Measurements from ENCODE around the gene MDH1. TPM values are rescaled to one million over a fixed set of nuclear protein-coding genes. Genes with fewer than 3 reads are reported as not detected.
"Not testable (repeated sequence)": the region's sequence is repeated elsewhere in the genome, so short reads cannot be mapped to it uniquely, and the experiment has no call there.

Gene MDH1
- total RNA-seq, result 1,000 to 10,000 TPM in 1 of 2 donors, 100 to 1,000 TPM in 1; 895 to 1,092 TPM
- long read RNA-seq, transcript MDH1-201 (9 exons, 1,650 nt), result major isoform, 1,399 of 1,458 reads
- long read RNA-seq, transcript MDH1-215 (9 exons, 1,443 nt), result minor isoform, 20 of 1,458 reads
- long read RNA-seq, partial matches to known transcripts, result 19 of 1,458 reads
- long read RNA-seq, other reads (novel, unspliced or antisense), result 16 of 1,458 reads

DNA sequence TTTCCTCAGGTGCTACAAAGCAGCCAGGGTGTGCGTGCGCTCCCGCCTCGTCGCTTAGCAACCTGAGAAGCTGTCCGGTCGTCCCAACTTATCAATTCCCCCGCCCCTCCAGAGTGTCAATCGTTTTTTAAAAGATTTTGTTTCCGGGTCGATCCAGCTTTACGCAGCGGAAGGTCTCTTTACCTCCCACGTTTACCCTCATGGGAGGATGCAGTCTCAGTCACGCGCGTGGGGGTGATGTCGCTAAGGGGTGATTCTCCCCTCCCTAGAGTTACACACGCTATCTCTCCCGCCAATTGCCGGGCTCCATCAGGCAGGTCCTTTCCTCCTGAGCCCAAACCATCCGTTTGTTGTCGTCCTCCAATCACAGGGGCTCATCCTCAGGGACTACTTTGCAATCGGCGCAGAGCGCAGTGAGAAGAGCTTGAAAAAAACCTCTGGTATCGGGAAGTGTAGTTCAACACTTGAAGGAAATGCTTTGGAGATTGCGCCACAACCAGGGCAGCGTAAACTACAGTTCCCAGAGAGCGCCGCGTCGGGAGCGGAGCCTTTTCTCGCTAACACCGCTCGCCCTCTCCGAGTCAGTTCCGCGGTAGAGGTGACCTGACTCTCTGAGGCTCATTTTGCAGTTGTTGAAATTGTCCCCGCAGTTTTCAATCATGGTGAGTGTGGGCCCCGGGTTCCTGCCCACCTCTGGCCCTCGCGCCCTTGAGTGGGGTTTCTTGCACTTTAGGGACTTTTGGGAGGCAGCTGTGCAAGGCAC is at the start of gene MDH1, which contains the start of gene WDPCP:
Gene MDH1 (plus strand): TSS at position 579 of the 763 bp plus-strand sequence. CDS start 81 bp downstream, at position 660.
Gene WDPCP (minus strand): TSS at position 93 of the 763 bp plus-strand sequence. CDS start 206 bp downstream, outside the sequence.
- ATAC-seq (peak; percentile 95 to 97), DNase-seq (peak; percentile 95)
- intact Hi-C loops (cut with DNase I), result no loop called here

DNA sequence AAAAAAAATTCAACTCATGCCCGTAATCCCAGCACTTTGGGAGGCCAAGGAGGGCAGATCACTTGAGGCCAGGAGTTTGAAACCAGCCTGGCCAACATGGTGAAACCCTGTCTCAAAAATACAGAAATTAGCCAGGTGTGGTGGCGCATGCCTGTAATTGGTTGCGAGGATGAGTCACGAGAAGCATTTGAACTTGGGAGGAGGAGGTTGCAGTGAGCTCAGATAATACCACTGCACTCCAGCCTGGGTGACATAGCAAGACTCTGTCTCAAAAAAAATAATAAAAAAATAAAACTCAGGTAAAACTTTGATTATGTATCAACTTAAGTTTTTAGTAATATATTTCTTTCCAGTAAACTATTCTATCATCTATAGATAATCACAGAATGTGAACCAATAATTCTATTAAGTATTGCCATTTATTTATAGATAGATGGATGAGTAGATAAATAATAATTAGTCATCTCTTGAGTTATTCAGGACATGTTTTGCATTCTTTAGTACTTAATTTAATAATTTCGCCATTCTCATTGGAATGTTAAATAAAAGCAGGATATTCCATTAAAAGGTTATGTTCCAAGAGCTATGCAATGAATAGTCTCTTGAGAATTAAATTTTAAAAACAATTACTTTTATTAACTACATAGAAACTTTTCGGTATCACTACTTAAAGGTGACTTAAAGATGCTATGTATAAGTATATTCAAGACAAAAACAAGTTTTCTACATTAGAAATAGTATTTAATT is 49.2 kb upstream of the MDH1 start:
- DNase-seq, result no peak
- ATAC-seq, result no peak
- intact Hi-C loops (cut with DNase I), result no loop called here

DNA sequence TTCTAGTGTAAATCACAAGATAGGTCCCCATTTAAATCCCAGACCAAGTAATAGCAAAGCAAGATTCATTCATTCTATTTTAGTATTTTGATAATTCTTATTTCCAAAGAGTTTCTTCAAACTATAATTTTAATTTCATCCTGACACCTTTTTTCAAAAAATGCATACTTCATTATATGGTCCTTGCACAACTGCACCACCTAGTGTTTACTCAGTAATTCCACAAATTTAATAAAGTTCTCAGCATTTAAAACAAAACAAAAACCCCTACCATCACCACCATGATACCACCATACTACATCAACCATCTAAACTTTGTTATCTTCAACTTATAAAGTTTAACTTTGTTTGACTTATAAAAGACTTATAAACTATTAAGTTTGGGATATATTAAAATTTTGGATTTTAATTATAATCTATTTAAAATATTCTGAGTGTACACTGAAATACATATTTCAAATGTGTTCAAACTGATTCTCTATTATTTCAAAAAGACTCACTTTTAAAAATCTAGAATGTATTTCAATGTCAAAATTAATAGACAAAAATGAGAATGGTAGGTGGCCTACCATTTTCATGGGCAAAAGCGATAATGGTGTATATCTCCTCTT is 44.6 kb upstream of the MDH1 start:
- ATAC-seq, result no peak
- no peak for DNase-seq
- intact Hi-C loops (cut with DNase I), result no loop called here

DNA sequence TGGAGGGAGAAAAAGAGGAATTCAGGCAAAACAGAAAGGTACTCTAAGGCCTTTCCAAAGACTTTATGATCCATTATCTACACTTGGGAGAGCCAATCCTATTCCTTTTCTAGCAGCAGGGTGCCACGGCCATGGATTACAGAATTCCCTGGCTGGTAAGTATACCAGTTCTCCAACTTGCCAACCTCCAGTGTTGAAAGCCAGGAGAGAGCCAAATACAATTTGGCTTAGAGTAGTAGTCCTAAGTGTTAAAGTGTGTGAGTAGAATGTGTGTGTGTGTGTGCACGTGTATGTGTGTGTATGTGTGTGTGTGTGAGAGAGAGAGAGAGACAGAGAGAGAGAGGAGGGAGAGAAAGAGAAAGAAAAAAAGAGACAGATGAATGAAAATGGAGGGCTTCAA is 43.7 kb upstream of the MDH1 start:
- ATAC-seq (peak in 1 of 2 donors; percentile 99), DNase-seq (peak; percentile 22)
- intact Hi-C loops (cut with DNase I), result no loop called here

DNA sequence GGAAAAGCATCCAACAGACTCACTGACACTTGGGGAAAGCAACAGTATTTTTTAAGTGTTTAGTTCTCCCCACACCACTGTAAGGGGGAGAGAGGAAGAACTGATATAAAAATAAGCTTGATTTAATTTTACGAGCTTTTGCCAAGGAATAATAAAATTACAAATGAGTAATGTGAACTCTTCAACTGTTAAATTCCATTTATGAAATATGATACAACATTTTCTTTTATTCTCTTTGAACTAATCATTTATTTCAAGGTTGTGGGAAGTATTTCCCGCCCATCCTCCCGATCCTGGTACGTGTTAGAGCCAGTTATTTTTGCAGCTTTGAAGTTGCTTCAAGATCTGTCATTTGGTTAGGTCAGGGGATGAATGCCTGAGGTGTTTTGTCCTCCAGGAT is 35.7 kb upstream of the MDH1 start:
- DNase-seq (no peak), ATAC-seq (peak in 1 of 2 donors; percentile 77)
- intact Hi-C loops (cut with DNase I), result no loop called here

DNA sequence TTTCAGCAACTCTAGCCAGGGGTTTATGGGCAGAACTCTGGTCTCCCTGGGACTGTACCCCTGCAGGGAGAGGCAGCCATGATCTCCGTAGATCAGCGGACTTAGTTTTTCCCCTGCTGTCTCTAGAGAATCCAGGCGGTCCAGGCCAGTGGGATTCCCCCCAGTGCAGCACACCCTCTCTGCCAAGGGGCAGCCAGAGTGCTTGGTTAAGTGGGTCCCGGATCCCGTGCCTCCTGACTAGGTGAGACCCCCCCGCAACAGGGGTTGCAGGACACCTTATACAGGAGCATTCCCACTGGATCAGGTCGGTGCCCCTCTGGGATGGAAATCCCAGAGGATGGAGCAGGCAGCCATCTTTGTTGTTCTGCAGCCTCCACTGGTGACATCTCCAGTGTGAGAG is 33.5 kb upstream of the MDH1 start:
- ATAC-seq (no peak), DNase-seq (no peak)
- intact Hi-C loops (cut with DNase I), result no loop called here

DNA sequence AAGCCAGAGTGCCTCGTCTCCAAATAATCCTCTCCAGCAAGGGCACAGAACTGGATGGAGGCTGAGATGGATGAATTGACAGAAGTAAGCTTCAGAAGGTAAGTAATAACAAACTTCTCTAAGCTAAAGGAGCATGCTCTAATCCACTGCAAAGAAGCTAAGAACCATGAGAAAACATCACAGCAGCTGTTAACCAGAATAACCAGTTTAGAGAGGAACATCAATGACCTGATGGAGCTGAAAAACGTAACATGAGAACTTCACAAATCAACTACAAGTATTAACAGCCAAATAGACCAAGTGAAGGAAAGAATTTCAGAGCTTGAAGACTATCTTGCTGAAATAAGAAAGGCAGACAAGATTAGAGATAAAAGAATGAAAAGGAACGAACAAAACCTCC is 32.8 kb upstream of the MDH1 start:
- DNase-seq (no peak), ATAC-seq (no peak)
- intact Hi-C loops (cut with DNase I), result no loop called here

DNA sequence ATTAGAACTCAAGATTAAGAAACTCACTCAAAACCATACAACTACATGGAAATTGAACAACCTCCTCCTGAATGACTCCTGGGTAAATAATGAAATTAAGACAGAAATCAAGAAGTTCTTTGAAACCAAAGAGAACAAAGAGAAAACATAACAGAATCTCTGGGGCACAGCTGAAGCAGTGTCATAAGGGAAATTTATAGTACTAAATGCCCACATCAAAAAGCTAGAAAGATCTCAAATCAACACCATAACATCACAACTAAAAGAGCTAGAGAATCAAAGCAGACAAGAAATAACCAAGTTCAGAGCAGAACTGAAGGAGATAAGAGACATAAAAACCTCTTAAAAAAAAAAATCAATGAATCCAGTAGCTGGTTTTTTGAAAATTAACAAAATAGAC is 30.9 kb upstream of the MDH1 start:
- intact Hi-C loops (cut with DNase I); DNase-seq; ATAC-seq: not testable (repeated sequence)

DNA sequence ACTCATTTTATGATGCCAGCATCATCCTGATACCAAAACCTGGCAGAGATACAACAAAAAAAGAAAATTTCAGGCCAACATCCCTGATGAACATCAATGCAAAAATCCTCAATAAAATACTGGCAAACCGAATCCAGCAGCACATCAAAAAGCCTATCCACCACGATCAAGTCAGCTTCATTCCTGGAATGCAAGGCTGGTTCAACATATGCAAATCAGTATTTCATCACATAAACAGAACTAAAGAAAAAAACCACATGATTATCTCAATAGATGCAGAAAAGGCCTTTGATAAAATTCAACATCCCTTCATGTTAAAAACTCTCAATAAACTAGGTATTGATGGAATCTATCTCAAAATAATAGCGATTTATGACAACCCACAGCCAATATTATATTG is 29.8 kb upstream of the MDH1 start:
- intact Hi-C loops (cut with DNase I); DNase-seq; ATAC-seq: not testable (repeated sequence)

DNA sequence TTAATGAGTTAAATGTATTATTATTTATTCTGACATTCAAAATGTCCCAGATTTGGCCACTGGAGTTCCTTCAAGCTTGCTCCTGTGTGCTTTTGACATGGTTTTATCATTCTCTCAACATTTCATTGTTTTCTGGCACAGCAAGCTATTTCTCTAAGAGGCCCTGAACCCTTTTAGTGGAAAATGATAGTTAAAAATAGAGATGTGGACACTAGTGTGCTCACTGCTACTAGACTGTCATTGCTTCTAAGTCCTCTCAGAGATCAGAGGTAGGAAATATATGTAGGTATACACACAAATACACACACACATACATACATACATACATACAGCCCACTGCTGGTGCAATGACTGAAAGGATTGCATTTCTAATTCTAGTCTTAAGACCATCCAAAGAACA is 26.0 kb upstream of the MDH1 start:
- DNase-seq (no peak), ATAC-seq (no peak)
- intact Hi-C loops (cut with DNase I), result no loop called here

DNA sequence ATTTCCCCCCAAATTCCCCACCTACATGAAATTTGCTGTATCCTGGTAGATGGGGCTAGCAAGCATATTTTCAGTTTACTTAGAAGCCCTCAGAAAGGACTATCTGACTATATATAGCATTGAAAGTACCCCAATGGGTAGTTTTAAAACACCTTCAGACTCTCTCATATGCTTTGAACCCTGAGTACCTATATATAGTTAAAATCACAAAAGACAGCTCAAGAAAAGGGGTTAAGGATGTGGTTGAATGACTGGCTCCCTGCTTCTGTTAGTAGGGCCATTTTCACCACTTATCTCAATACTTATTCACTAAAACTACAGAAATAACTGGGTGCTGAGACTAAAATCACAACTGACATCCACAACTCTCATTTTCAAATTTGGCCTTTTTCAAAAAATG is 19.0 kb upstream of the MDH1 start:
- ATAC-seq (no peak), DNase-seq (no peak)
- intact Hi-C loops (cut with DNase I), result no loop called here

DNA sequence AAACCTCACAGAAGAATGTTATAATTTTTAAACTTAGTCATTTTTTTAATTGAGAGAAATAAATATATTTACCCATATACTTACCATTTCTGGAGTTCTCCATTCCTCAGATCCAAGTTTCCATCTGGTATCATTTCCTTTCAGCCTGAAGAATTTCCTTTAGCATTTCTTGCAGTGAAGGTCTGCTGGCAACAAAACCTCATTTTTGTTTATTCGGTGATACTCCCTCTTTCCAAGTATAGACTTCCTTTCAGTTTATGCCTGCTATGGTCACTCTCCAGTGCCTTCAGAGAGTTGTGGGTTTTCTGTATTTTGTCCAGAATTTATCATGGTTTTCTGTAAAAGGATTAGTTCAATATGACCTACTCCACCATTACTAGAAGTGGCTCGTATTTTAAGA is 17.5 kb upstream of the MDH1 start:
- ATAC-seq (no peak), DNase-seq (no peak)
- intact Hi-C loops (cut with DNase I), result no loop called here

DNA sequence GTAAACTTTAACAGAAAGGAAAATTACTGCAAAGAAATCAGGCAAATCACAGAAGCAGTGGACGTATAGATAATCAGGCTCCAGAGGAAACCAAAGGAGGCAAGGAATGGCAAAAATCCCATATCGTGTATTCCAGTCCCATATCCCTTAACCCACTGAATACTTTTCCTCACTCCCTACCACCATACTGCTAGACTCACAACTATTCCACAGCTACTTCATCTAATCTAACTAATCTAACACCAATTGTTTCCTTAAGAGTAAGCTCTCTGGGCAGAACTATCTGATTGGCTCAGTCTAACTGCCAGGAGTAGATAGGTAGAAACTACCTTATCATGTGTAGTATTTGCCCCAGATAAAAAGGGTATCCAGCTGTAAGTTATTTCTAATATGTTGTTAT is 16.8 kb upstream of the MDH1 start:
- intact Hi-C loops (cut with DNase I), result no loop called here
- DNase-seq, result no peak
- ATAC-seq, result no peak

DNA sequence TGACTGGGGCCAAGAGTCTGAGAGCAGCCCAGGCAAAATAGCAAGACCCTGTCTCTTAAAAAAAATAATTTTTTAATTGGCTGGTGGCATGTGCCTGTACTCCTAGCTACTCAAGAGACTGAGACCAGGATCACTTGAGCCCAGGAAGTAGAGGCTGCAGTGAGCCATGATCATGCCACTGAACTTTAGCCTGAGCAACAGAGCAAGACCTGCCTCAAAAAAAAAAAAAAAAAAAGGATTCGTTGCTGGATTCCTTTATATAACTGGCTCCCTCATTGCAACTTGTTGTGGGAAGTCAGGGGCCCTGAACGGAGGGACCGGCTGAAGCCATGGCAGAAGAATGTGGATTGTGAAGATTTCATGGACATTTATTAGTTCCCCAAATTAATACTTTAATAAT is 15.7 kb upstream of the MDH1 start:
- intact Hi-C loops (cut with DNase I); ATAC-seq; DNase-seq: not testable (repeated sequence)

DNA sequence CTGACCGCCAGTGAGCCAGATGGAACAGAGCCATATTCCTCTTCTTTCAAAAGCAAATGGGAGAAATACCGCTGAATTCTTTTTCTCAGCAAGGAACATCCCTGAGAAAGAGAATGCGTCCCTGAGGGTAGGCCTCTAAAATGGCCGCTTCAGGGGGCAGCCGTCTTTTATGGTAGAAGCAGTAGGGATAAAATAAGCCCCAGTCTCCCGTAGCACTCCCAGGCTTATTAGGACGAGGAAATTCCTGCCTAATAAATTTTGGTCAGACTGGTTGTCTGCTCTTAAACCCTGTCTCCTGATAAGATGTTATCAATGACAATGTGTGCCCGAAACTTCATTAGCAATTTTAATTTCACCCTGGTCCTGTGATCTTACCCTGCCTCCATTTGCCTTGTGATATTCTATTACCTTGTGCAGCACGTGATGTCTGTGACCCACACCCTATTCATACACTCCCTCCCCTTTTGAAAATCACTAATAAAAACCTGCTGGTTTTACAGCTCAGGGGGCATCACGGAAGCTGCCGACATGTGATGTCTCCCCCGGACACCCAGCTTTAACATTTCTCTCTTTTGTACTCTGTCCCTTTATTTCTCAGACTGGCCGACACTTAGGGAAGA is 14.9 kb upstream of the MDH1 start:
- intact Hi-C loops (cut with DNase I); ATAC-seq; DNase-seq: not testable (repeated sequence)

DNA sequence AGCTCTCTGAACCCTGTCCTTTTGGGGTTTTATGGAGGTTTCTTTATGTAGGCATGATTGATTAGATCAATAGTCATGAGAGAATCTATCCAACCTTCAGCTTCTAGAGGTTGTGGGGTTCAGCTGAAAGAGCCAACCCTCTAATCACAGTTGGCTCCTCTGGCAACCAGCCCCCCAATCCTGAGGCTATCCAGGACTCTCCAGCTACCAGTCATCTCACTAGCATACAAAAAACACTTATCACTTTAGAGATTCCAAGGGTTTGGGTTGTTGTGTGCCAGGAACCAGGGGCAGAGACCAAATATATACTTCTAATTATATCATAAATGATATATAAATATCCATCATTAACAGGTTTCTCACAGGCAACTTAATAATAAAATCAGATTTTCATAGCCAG is 12.2 kb upstream of the MDH1 start:
- ATAC-seq (no peak), DNase-seq (no peak)
- intact Hi-C loops (cut with DNase I), result no loop called here

DNA sequence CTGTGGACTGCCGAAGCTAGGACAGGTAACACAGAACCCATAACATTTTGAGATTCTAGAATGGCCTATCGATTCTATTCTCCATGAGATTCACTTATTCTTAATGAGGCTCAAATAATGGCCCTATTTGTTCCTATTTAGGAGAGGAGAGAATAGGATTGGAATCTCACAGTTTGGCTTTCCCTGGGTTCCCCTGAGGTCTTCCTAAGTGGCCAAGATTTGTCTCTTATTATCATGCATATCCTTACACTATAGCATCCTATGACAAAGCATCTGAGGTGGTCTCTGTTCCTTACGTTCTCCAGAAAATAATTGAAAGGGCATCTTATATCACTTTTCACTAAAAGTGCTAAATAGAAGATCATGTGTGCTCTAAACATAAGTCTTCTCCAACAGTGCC is 10.0 kb upstream of the MDH1 start:
- DNase-seq (no peak), ATAC-seq (no peak)
- intact Hi-C loops (cut with DNase I), result no loop called here

DNA sequence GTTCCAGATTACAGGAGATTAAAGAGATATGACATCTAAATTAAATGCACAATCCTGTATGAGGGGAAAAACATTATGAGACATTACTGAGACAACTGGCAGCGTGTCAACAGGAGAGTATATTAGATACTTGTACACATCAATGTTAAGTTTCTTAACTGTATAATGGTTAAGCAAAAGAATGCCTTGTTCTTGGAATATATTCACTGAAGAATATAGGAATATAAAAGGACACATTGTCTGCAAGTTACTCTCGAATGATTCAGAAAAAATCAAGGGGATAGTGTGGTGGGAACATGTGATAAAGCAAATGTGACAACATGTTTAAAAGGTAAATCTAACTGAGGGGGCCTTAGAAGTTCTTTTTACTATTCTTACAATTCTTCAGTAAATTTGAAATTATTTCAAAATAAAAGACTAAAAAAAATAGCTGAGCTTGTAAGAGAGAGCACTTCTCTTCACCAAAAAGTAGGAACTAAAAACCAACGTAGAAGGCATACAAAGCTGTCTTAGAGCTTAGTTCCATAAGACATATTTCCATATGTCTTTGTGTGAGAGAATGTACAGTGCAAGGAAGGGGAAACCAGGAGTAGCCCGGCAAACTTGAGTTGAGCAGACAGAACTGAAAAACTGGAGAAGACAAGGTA is 8.0 kb upstream of the MDH1 start:
- DNase-seq (no peak), ATAC-seq (peak in 1 of 2 donors; percentile 11)
- intact Hi-C loops (cut with DNase I), result no loop called here
